Trophoblast cell (in vitro differentiated cells and primary cell): ENCODE results near the gene ADGRF5.

ENCODE experiments used
- DNase-seq, 2 donors: peaks; one replicate each; pipeline ENCODE4 v3.0.0-alpha.2; 2016
- H2AFZ ChIP-seq: 2 replicates; pipeline ENCODE4 v1.6.1; 2013; ENCODE audit warnings: low read length, moderate library complexity, mild to moderate bottlenecking; ENCODE audit not compliant: insufficient read depth, poor library complexity
- H2AK5ac ChIP-seq: 2 replicates; pipeline ENCODE4 v1.6.1; 2013; ENCODE audit warnings: mild to moderate bottlenecking, low read length
- H2BK120ac ChIP-seq: 2 replicates; pipeline ENCODE4 v1.6.1; 2013; ENCODE audit warnings: low read length, mild to moderate bottlenecking, moderate library complexity; ENCODE audit not compliant: insufficient read depth, poor library complexity
- H2BK12ac ChIP-seq: 2 replicates; pipeline ENCODE4 v1.6.1; 2013; ENCODE audit warnings: mild to moderate bottlenecking, low read length, moderate library complexity
- H2BK5ac ChIP-seq: 2 replicates; pipeline ENCODE4 v1.6.1; 2013; ENCODE audit warnings: low read length, low read depth, moderate library complexity, mild to moderate bottlenecking; ENCODE audit not compliant: poor library complexity
- H3K14ac ChIP-seq: 2 replicates; pipeline ENCODE4 v1.6.1; 2013; ENCODE audit warnings: mild to moderate bottlenecking, low read length
- H3K18ac ChIP-seq: 2 replicates; pipeline ENCODE4 v1.6.1; 2013; ENCODE audit warnings: mild to moderate bottlenecking, low read length
- H3K23ac ChIP-seq: 2 replicates; pipeline ENCODE4 v1.6.1; 2013; ENCODE audit warnings: low read length
- H3K27ac ChIP-seq: 2 replicates; pipeline ENCODE4 v1.5.1; 2013; ENCODE audit warnings: low read depth, mild to moderate bottlenecking, inconsistent platforms, low read length, moderate library complexity
- H3K27me3 ChIP-seq: 2 replicates; pipeline ENCODE4 v1.6.1; 2013; ENCODE audit warnings: inconsistent platforms, mild to moderate bottlenecking, low read length, moderate library complexity; ENCODE audit not compliant: insufficient read depth
- H3K36me3 ChIP-seq, 2 experiments: 1 replicate in 1 of 2; 2 replicates in 1 of 2; pipeline ENCODE4 v1.6.1; 2013; ENCODE audit warnings: low read length in 2 of 2, mild to moderate bottlenecking in 2 of 2, moderate library complexity in 1 of 2; ENCODE audit not compliant: insufficient read depth in 2 of 2, control insufficient read depth in 1 of 2
- H3K4ac ChIP-seq: 2 replicates; pipeline ENCODE4 v1.6.1; 2013; ENCODE audit warnings: low read depth, mild to moderate bottlenecking, low read length, moderate library complexity
- H3K4me1 ChIP-seq, 2 experiments: 1 replicate in 1 of 2; 2 replicates in 1 of 2; pipeline ENCODE4 v1.6.1; 2013; ENCODE audit warnings: low read length in 2 of 2, mild to moderate bottlenecking in 2 of 2, moderate library complexity in 1 of 2; ENCODE audit not compliant: insufficient read depth in 2 of 2, control insufficient read depth in 1 of 2
- H3K4me2 ChIP-seq: 2 replicates; pipeline ENCODE4 v1.6.1; 2013; ENCODE audit warnings: inconsistent platforms, mild to moderate bottlenecking, low read length, moderate library complexity
- H3K4me3 ChIP-seq: 2 replicates; pipeline ENCODE4 v1.5.1; 2013; ENCODE audit warnings: mild to moderate bottlenecking, low read depth, low read length, inconsistent platforms
- H3K79me1 ChIP-seq: one replicate; pipeline ENCODE4 v1.6.1; 2013; ENCODE audit warnings: low read length
- H3K79me2 ChIP-seq: 2 replicates; pipeline ENCODE4 v1.6.1; 2013; ENCODE audit warnings: low read length, mild to moderate bottlenecking; ENCODE audit not compliant: control insufficient read depth, insufficient read depth, poor library complexity
- H3K9ac ChIP-seq: 2 replicates; pipeline ENCODE4 v1.6.1; 2013; ENCODE audit warnings: mild to moderate bottlenecking, low read length
- H3K9me3 ChIP-seq: 2 replicates; pipeline ENCODE4 v1.6.1; 2013; ENCODE audit warnings: low read depth, mild to moderate bottlenecking, control low read depth, inconsistent platforms, low read length; ENCODE audit not compliant: insufficient read depth
- H4K12ac ChIP-seq: 2 replicates; pipeline ENCODE4 v1.6.1; 2013; ENCODE audit warnings: low read depth, mild to moderate bottlenecking, low read length, moderate library complexity
- H4K8ac ChIP-seq: 2 replicates; pipeline ENCODE4 v1.6.1; 2013; ENCODE audit warnings: low read depth, mild to moderate bottlenecking, low read length, moderate library complexity
- H4K91ac ChIP-seq: one replicate; pipeline ENCODE4 v1.6.1; 2013; ENCODE audit warnings: low read depth, mild to moderate bottlenecking, low read length, moderate library complexity
- WGBS: extraction: QIAGEN DNeasy Blood & Tissue Kit; methylation state at CpG from one replicate; pipeline ENCODE4 v1.1.7; 2013; ENCODE audit warnings: missing lambda C conversion rate; ENCODE audit not compliant: insufficient read length, insufficient coverage; ENCODE audit errors: extremely low coverage; 5-methylcytosine and 5-hydroxymethylcytosine counted together

Gene ADGRF5

GRCh38 chr6:46900266-46900665 is 21.5 kb downstream of the ADGRF5 start:
- H2BK120ac ChIP-seq, result no peak overlapping the region
- peaks cover 0 to 3% of the 10 kb centered on the region in 2 experiments for H3K4me1 ChIP-seq
- no peak overlapping the region for H3K27ac ChIP-seq
- no peaks in the 10 kb centered on the region for H3K79me2 ChIP-seq
- no peak overlapping the region for H3K4ac ChIP-seq
- H2AK5ac ChIP-seq, result no peak overlapping the region
- H3K23ac ChIP-seq, result no peak overlapping the region
- no peak overlapping the region for H3K14ac ChIP-seq
- no peaks in the 10 kb centered on the region for H3K79me1 ChIP-seq
- H3K36me3 ChIP-seq, result no peaks in the 10 kb centered on the region
- H2BK5ac ChIP-seq, result no peak overlapping the region
- H3K27me3 ChIP-seq, result no peaks in the 10 kb centered on the region
- H3K18ac ChIP-seq, result no peak overlapping the region
- no peaks in the 10 kb centered on the region for H3K9me3 ChIP-seq
- H4K12ac ChIP-seq, result no peak overlapping the region
- no peak overlapping the region for H3K4me3 ChIP-seq
- H4K91ac ChIP-seq, result no peak overlapping the region
- no peak overlapping the region for H3K4me2 ChIP-seq
- H4K8ac ChIP-seq, result no peak overlapping the region
- DNase-seq, result no peak
- H2AFZ ChIP-seq, result no peak overlapping the region
- no peak overlapping the region for H3K9ac ChIP-seq
- no peak overlapping the region for H2BK12ac ChIP-seq
- no CpG with 5 or more reads among the region's 3 CpGs for WGBS

- peaks cover 0 to 3% of the 10 kb centered on the region in 2 experiments for H3K4me1 ChIP-seq
- H3K27ac ChIP-seq, result no peak overlapping the region
- no peak overlapping the region for H4K12ac ChIP-seq
- H3K9ac ChIP-seq, result no peak overlapping the region
- no peak overlapping the region for H2BK120ac ChIP-seq
- no peaks in the 10 kb centered on the region for H3K36me3 ChIP-seq
- no peak overlapping the region for H3K4me2 ChIP-seq
- H3K23ac ChIP-seq, result no peak overlapping the region
- H2AK5ac ChIP-seq, result no peak overlapping the region
- no peaks in the 10 kb centered on the region for H3K9me3 ChIP-seq
- H3K27me3 ChIP-seq, result no peaks in the 10 kb centered on the region
- DNase-seq, result no peak
- no peak overlapping the region for H2BK5ac ChIP-seq
- no peak overlapping the region for H3K14ac ChIP-seq
- no peak overlapping the region for H4K91ac ChIP-seq
- no peak overlapping the region for H2BK12ac ChIP-seq
- no peak overlapping the region for H3K4me3 ChIP-seq
- no peaks in the 10 kb centered on the region for H3K79me1 ChIP-seq
- no peak overlapping the region for H4K8ac ChIP-seq
- H3K18ac ChIP-seq, result no peak overlapping the region
- no peak overlapping the region for H2AFZ ChIP-seq
- H3K4ac ChIP-seq, result no peak overlapping the region
- no CpG with 5 or more reads among the region's 4 CpGs for WGBS
- no peaks in the 10 kb centered on the region for H3K79me2 ChIP-seq
Measured at GRCh38 chr6:46899659-46900058, 22.1 kb downstream of the ADGRF5 start.

- no peak overlapping the region for H2BK5ac ChIP-seq
- no peaks in the 10 kb centered on the region for H3K79me2 ChIP-seq
- H3K79me1 ChIP-seq, result no peaks in the 10 kb centered on the region
- no peak overlapping the region for H3K23ac ChIP-seq
- no peak overlapping the region for H4K91ac ChIP-seq
- no peak for DNase-seq
- H3K27ac ChIP-seq, result no peak overlapping the region
- H3K4me1 ChIP-seq, result peaks cover 0 to 1% of the 10 kb centered on the region in 2 experiments
- no peak overlapping the region for H2AFZ ChIP-seq
- no peak overlapping the region for H2BK120ac ChIP-seq
- no peak overlapping the region for H3K4me2 ChIP-seq
- H3K9ac ChIP-seq, result no peak overlapping the region
- H3K36me3 ChIP-seq, result no peaks in the 10 kb centered on the region
- H3K14ac ChIP-seq, result no peak overlapping the region
- H3K27me3 ChIP-seq, result no peaks in the 10 kb centered on the region
- no peak overlapping the region for H2AK5ac ChIP-seq
- H3K9me3 ChIP-seq, result no peaks in the 10 kb centered on the region
- no CpG with 5 or more reads among the region's 2 CpGs for WGBS
- H3K4ac ChIP-seq, result no peak overlapping the region
- H2BK12ac ChIP-seq, result no peak overlapping the region
- H3K4me3 ChIP-seq, result no peak overlapping the region
- H4K8ac ChIP-seq, result no peak overlapping the region
- no peak overlapping the region for H3K18ac ChIP-seq
- no peak overlapping the region for H4K12ac ChIP-seq
Measured at GRCh38 chr6:46898006-46898405, 23.7 kb downstream of the ADGRF5 start.

- H2AK5ac ChIP-seq, result no peak overlapping the region
- H3K27ac ChIP-seq, result no peak overlapping the region
- H4K91ac ChIP-seq, result no peak overlapping the region
- no peaks in the 10 kb centered on the region for H3K36me3 ChIP-seq
- no peaks in the 10 kb centered on the region for H3K79me2 ChIP-seq
- no peak overlapping the region for H2BK12ac ChIP-seq
- no peak overlapping the region for H3K14ac ChIP-seq
- H2BK5ac ChIP-seq, result no peak overlapping the region
- H2BK120ac ChIP-seq, result no peak overlapping the region
- no peak overlapping the region for H3K4me3 ChIP-seq
- H2AFZ ChIP-seq, result no peak overlapping the region
- H3K4me2 ChIP-seq, result no peak overlapping the region
- H3K27me3 ChIP-seq, result no peaks in the 10 kb centered on the region
- no peaks in the 10 kb centered on the region for H3K9me3 ChIP-seq
- H3K9ac ChIP-seq, result no peak overlapping the region
- DNase-seq, result no peak
- H4K12ac ChIP-seq, result no peak overlapping the region
- no peak overlapping the region for H3K18ac ChIP-seq
- no peaks in the 10 kb centered on the region for H3K79me1 ChIP-seq
- H3K4ac ChIP-seq, result no peak overlapping the region
- no peak overlapping the region for H4K8ac ChIP-seq
- H3K4me1 ChIP-seq, result no peaks in the 10 kb centered on the region
- H3K23ac ChIP-seq, result no peak overlapping the region
Measured at GRCh38 chr6:46896871-46897270, 24.9 kb downstream of the ADGRF5 start.
